Medulla oblongata (tissue), 1 donor: ENCODE measurements around the gene TOM1.

Experiments
- DNase-seq: peaks from one replicate; pipeline ENCODE4 v3.0.0-alpha.2; 2015; ENCODE audit errors: extremely low spot score

TOM1 gene

GRCh38 chr22:35299673-35300499 is at the start of gene TOM1:
Gene TOM1, plus strand, starts transcription at chr22:35299894. Its CDS starts 35 bp downstream, at chr22:35299929.
- DNase-seq = peak; percentile 99

GRCh38 chr22:35250156-35250555 is 49.5 kb upstream of the TOM1 start:
- no peak for DNase-seq

- no peak for DNase-seq
These were observed 45.7 kb upstream of the TOM1 start for GRCh38 chr22:35253946-35254345.

- DNase-seq = no peak
These were observed 42.7 kb upstream of the TOM1 start for GRCh38 chr22:35257002-35257320.

- peak; percentile 91 for DNase-seq
These were observed 42.1 kb upstream of the TOM1 start, which contains the start of gene HMGXB4 for GRCh38 chr22:35257321-35258190. Gene HMGXB4, plus strand, starts transcription at chr22:35257493. Its CDS starts 4,898 bp downstream, at chr22:35262391.

GRCh38 chr22:35258191-35258988 is 41.3 kb upstream of the TOM1 start:
- peak; percentile 6 for DNase-seq

- no peak for DNase-seq
These were observed 34.7 kb upstream of the TOM1 start for GRCh38 chr22:35264986-35265385.

GRCh38 chr22:35266277-35266676 is 33.4 kb upstream of the TOM1 start:
- no peak for DNase-seq

- no peak for DNase-seq
These were observed 30.1 kb upstream of the TOM1 start for GRCh38 chr22:35269630-35270029.

- DNase-seq = no peak
These were observed 25.4 kb upstream of the TOM1 start for GRCh38 chr22:35274154-35274871.

- DNase-seq = no peak
These were observed 24.1 kb upstream of the TOM1 start for GRCh38 chr22:35275580-35275979.

- DNase-seq = no peak
These were observed 23.7 kb upstream of the TOM1 start for GRCh38 chr22:35276019-35276418.

- no peak for DNase-seq
These were observed 11.6 kb upstream of the TOM1 start for GRCh38 chr22:35288116-35288515.

- DNase-seq = no peak
These were observed 6.9 kb upstream of the TOM1 start for GRCh38 chr22:35292786-35293185.

GRCh38 chr22:35296051-35296450 is 3.6 kb upstream of the TOM1 start:
- DNase-seq = no peak

- no peak for DNase-seq
These were observed 449 bp upstream of the TOM1 start for GRCh38 chr22:35299217-35299672.

GRCh38 chr22:35301372-35301874 is 1.7 kb downstream of the TOM1 start:
- peak; percentile 51 for DNase-seq

- DNase-seq = no peak
These were observed 3.4 kb downstream of the TOM1 start for GRCh38 chr22:35303029-35303624.

GRCh38 chr22:35305525-35306070 is 5.9 kb downstream of the TOM1 start:
- DNase-seq = no peak

GRCh38 chr22:35306350-35306967 is 6.8 kb downstream of the TOM1 start:
- no peak for DNase-seq
